ENCODE measurements around the gene ARL4C. TPM values are rescaled to one million over a fixed set of nuclear protein-coding genes. Genes with fewer than 3 reads are reported as not detected.

ARL4C gene
- total and polyA plus RNA-seq, 10 donors: 12.2 to 148 (median 65.5) TPM

DNA sequence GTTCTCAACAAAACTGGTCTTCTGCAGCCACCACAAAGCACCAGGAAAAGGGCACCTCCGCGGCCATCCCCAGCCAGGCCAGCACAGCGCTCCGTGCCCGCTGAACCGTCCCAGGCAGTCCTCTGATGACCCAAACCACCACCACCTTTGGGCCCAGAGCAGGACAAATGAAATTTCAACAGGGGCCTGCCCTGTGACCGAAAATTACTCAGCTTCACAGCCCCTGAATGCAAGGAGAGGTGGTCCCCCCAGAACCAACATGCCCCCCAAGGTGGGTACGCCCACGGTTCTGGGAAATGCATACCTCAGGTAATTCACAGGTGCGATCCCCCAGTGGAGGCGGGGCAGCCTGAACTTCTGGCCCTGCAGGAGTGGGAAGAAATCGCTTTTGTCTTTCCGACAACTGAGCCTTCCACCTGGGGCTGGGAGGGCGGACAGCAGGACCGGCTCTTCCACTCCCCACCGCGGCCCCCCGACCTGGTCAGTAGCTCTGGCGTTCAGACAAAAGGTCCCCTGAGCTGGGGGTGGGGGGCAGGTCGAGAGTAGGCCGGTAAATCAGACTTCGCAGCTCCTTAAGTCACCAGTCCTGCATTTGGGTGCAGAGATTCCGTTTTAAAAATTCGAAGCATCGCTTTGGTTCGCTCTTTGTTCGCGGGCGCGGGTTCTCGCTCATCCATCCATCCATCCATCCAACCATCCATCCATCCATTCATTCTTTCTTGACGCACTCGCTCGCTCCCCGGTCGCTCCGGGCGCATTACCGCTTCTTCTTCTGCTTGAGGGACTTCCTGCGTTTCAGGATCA lies 1.4 kb downstream of the ARL4C start:
- Histone ChIP-seq H3K4me1 (peaks cover 11 to 92% (median 68%) of the 10 kb centered on the region in 6 donors), H3K9me3 (no peaks in the 10 kb centered on the region), H3K36me3 (no peaks in the 10 kb centered on the region), H3K27ac (peak overlapping the region; percentile 76 to 93 (median 88)), H3K27me3 (replicated peaks in 1 of 7) (peaks cover 0 to 15% (median 0%) of the 10 kb centered on the region in 7 donors), H3K4me3 (peak overlapping the region; percentile 68 to 82 (median 77))
- intact Hi-C loops (cut with DNase I; ENCODE audit: low total_unique reads): loop anchor here (5.0 to 10.0 kb wide), 2 partner anchors 71 to 203 kb away; no protein-coding TSS in a partner anchor
- peak; percentile 80 for DNase-seq
- WGBS, 5 donors: 5 to 8% (median 5%) methylated on average over 38 to 40 of the region's 40 CpGs
- TF ChIP-seq POLR2AphosphoS5 (IDR thresholded peaks at IDR 0.05) (peak in 2 of 3 donors; percentile 51 to 57), POLR2A (IDR thresholded peaks at IDR 0.05) (no peak)

DNA sequence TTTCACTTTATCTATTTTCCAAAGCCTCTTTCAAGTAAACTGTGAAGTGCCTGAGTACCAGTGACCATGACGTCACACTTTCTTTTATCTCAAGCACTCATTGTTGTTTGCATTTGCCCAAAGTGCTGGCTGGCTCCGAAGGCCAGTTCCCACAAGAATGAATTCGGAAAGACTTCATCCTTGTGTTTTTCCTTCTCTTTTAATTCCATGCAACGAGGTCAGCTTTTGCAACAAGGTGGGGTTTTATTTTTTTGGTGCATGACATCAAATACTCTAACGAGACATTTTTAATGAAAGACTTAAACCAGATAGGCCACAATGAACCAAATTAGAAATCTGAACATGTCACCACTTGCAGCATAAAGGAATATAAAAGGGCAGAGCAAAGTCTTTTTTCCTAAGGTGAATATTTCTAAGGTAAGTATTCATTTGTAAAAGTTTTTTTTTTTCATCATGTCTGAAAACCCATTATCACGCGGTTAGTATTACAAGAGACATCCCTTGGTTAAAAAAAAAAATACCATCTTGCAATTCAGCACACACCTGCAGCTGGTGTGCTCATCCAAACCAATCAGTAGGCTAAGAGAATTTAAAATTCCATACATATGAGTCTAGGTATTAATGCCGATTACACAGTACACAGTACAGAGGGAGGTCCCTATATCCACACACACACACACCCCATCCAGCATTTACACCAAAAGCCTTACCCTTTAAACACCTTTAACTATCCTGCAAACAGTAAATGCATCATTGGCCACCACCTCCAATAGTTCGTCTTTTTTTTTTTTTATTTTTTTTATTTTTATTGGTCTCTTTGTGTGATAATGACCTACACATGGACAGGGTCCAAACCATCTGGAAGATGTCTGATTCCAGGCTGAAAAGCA lies 2.3 kb downstream of the ARL4C start:
- WGBS, 5 donors: 26 to 38% (median 29%) methylated on average over 9 of the region's 9 CpGs
- no peak for DNase-seq
- Histone ChIP-seq H3K9me3 (no peaks in the 10 kb centered on the region), H3K27ac (peak overlapping the region; percentile 76 to 93 (median 88)), H3K36me3 (no peaks in the 10 kb centered on the region), H3K4me3 (peak overlapping the region; percentile 68 to 82 (median 77)), H3K27me3 (replicated peaks in 1 of 7) (peaks cover 0 to 15% (median 0%) of the 10 kb centered on the region in 7 donors), H3K4me1 (peaks cover 16 to 92% (median 68%) of the 10 kb centered on the region in 6 donors)
- intact Hi-C loops (cut with DNase I; ENCODE audit: low total_unique reads): loop anchor here (5.0 to 10.0 kb wide), 2 partner anchors 70 to 202 kb away; no protein-coding TSS in a partner anchor
- TF ChIP-seq POLR2A (IDR thresholded peaks at IDR 0.05) (no peak), POLR2AphosphoS5 (IDR thresholded peaks at IDR 0.05) (peak in 1 of 3 donors; percentile 62)
- TF ChIP-seq, protein P1, sequence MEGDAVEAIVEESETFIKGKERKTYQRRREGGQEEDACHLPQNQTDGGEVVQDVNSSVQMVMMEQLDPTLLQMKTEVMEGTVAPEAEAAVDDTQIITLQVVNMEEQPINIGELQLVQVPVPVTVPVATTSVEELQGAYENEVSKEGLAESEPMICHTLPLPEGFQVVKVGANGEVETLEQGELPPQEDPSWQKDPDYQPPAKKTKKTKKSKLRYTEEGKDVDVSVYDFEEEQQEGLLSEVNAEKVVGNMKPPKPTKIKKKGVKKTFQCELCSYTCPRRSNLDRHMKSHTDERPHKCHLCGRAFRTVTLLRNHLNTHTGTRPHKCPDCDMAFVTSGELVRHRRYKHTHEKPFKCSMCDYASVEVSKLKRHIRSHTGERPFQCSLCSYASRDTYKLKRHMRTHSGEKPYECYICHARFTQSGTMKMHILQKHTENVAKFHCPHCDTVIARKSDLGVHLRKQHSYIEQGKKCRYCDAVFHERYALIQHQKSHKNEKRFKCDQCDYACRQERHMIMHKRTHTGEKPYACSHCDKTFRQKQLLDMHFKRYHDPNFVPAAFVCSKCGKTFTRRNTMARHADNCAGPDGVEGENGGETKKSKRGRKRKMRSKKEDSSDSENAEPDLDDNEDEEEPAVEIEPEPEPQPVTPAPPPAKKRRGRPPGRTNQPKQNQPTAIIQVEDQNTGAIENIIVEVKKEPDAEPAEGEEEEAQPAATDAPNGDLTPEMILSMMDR (IDR thresholded peaks at IDR 0.05 in 8 of 11, conservative IDR thresholded peaks at IDR 0.05 in 3 of 11): no peak

DNA sequence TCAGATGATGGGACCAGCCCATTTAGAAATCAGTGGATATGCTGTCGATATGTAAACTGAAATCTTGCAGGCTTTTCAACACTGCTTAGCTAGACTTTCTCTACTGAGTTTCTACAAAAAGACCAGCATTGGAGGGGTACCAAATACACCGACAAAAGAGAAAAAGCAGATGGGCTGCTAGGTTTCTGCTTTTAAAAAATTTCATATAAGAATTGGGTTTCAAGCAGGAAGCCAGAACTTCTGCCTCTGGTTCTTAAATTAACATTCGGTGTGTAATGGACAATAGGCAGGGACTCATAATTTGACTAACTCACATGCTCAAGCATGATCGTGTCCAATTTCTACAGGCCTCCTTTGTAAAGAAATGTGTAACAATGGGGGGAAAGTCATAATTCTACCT lies 3.1 kb downstream of the ARL4C start:
- no peak for TF ChIP-seq POLR2AphosphoS5 (IDR thresholded peaks at IDR 0.05)
- TF ChIP-seq, protein P1 (IDR thresholded peaks at IDR 0.05 in 8 of 11, conservative IDR thresholded peaks at IDR 0.05 in 3 of 11): no peak
- no peak for TF ChIP-seq POLR2A (IDR thresholded peaks at IDR 0.05)
- H3K4me3 ChIP-seq: peak overlapping the region; percentile 68 to 82 (median 77)
- DNase-seq: no peak
- peaks cover 0 to 15% (median 0%) of the 10 kb centered on the region in 7 donors for H3K27me3 ChIP-seq (replicated peaks in 1 of 7)
- H3K36me3 ChIP-seq: no peaks in the 10 kb centered on the region
- peaks cover 24 to 92% (median 72%) of the 10 kb centered on the region in 6 donors for H3K4me1 ChIP-seq
- WGBS, 5 donors: 35 to 58% (median 46%) methylated on average over 4 of the region's 4 CpGs
- peak overlapping the region; percentile 76 to 93 (median 88) for H3K27ac ChIP-seq
- intact Hi-C loops (cut with DNase I; ENCODE audit: low total_unique reads): loop anchor here (10.0 kb wide), 1 partner anchor 69 kb away; no protein-coding TSS in a partner anchor
- no peaks in the 10 kb centered on the region for H3K9me3 ChIP-seq

DNA sequence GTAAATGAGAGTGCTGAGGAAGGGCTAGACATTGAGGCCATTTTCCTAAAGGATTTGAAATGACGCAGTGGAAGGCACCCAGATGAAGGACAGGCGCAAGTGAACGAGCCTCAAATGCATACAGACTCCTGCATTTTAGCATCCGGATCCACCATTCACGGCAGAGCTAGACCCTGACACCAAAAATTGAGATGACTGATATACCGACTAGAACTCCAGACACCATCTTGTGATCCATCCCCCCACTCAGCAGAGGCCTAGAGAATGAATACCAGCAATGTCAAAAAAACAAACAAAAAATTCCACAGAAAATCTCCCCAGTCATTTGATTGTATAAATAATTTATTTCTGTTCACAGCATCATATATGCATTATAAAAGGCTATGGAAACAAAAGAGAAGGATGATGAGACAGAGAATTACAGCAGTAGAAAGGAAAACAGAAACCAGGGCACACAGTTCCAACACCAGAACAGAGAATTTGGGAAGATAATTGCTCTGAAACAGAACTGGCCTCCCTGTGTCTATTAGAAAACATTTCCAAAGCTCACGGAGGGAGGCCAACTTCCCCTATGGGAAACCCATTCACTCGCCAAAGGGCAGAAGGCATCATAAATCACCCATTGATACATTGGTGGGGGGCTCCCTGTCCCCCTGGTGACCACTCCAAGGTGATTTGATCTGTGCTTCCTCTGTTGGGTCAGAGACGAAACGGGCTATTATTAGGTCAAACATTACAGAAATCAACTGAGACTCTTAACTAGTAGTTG lies 4.0 kb downstream of the ARL4C start:
- no peak for DNase-seq
- H3K27me3 ChIP-seq (replicated peaks in 1 of 7): peaks cover 0 to 15% (median 0%) of the 10 kb centered on the region in 7 donors
- peak overlapping the region; percentile 76 to 93 (median 88) for H3K27ac ChIP-seq
- peak overlapping the region; percentile 68 to 82 (median 77) for H3K4me3 ChIP-seq
- no peak for TF ChIP-seq POLR2A (IDR thresholded peaks at IDR 0.05)
- peak in 1 of 3 donors; percentile 18 for TF ChIP-seq POLR2AphosphoS5 (IDR thresholded peaks at IDR 0.05)
- peaks cover 24 to 92% (median 79%) of the 10 kb centered on the region in 6 donors for H3K4me1 ChIP-seq
- no peaks in the 10 kb centered on the region for H3K9me3 ChIP-seq
- no peaks in the 10 kb centered on the region for H3K36me3 ChIP-seq
- 65 to 70% (median 66%) methylated on average over 10 of the region's 10 CpGs for WGBS, 5 donors
- intact Hi-C loops (cut with DNase I; ENCODE audit: low total_unique reads): loop anchor here (10.0 kb wide), 1 partner anchor 68 kb away; no protein-coding TSS in a partner anchor

All from spleen (tissue), 11 donors.